Smooth muscle cell (in vitro differentiated cells): ENCODE results near the gene CLCN6. TPM values are rescaled to one million over a fixed set of nuclear protein-coding genes. Genes with fewer than 3 reads are reported as not detected.

Source experiments
- DNase-seq: peaks from one replicate; lab custom pipeline; 2025; ENCODE audit not compliant: unreplicated experiment; lab: John Stamatoyannopoulos, UW
- H2AFZ ChIP-seq: fragments of 200-600 bp; sonication (generic); 2 replicates; pipeline ENCODE4 v1.6.0; 2016; ENCODE audit warnings: antibody characterized with exemption, low read depth, mild to moderate bottlenecking
- H3F3A ChIP-seq: fragments of 200-600 bp; sonication (generic); 2 replicates; pipeline ENCODE4 v1.6.0; 2017; ENCODE audit warnings: antibody characterized with exemption, low read depth
- H3K27ac ChIP-seq: fragments of 200-600 bp; sonication (generic); 2 replicates; pipeline ENCODE4 v1.5.1; 2016; ENCODE audit warnings: low read depth, mild to moderate bottlenecking
- H3K27me3 ChIP-seq: fragments of 200-600 bp; sonication (generic); 2 replicates; pipeline ENCODE4 v1.6.1; 2016; ENCODE audit warnings: low read depth, mild to moderate bottlenecking
- H3K36me3 ChIP-seq: fragments of 200-600 bp; sonication (generic); 2 replicates; pipeline ENCODE4 v1.5.1; 2016; ENCODE audit warnings: low read depth
- H3K4me1 ChIP-seq: fragments of 200-600 bp; sonication (generic); 2 replicates; pipeline ENCODE4 v1.5.1; 2016; ENCODE audit warnings: low read depth
- H3K4me2 ChIP-seq: fragments of 200-600 bp; sonication (generic); 2 replicates; pipeline ENCODE4 v1.6.0; 2016; ENCODE audit warnings: mild to moderate bottlenecking
- H3K4me3 ChIP-seq: fragments of 200-600 bp; sonication (generic); 2 replicates; pipeline ENCODE4 v1.5.1; 2016; ENCODE audit warnings: mild to moderate bottlenecking
- H3K79me2 ChIP-seq: fragments of 200-600 bp; sonication (generic); 2 replicates; pipeline ENCODE4 v1.6.0; 2016; ENCODE audit warnings: low read depth, mild to moderate bottlenecking
- H3K9ac ChIP-seq: fragments of 200-600 bp; sonication (generic); 2 replicates; pipeline ENCODE4 v1.6.0; 2016; ENCODE audit warnings: low read depth
- H3K9me3 ChIP-seq: fragments of 200-600 bp; sonication (generic); replicated peaks from 2 replicates; pipeline ENCODE4 v1.5.1; 2016; ENCODE audit warnings: low read depth
- H4K20me1 ChIP-seq: fragments of 200-600 bp; sonication (generic); 2 replicates; pipeline ENCODE4 v1.6.0; 2016; ENCODE audit warnings: low read depth
- CTCF ChIP-seq: fragments of 200-600 bp; sonication (generic); IDR thresholded peaks from 2 replicates; pipeline ENCODE4 v1.5.1; 2017; ENCODE audit warnings: borderline replicate concordance, mild to moderate bottlenecking, antibody characterized with exemption; ENCODE audit not compliant: insufficient read depth, poor library complexity, severe bottlenecking
- WGBS: methylation state at CpG from one replicate; pipeline ENCODE4 v1.1.7; 2016; ENCODE audit warnings: low lambda C conversion rate; 5-methylcytosine and 5-hydroxymethylcytosine counted together
- polyA plus RNA-seq: library from polyadenylated mRNA; unstranded; fragments of >200 nt; fragmentation: Nextera tagmentation; extraction: Ambion mirVana; gene quantifications from 2 replicates; pipeline ENCODE4 v1.2.1, GENCODE V29; 2016
- total RNA-seq: library from RNA; depleted of rRNA; stranded (reverse); fragments of >200 nt; gene quantifications from 2 replicates; pipeline ENCODE4 v1.2.3, GENCODE V29; 2014

CLCN6 gene
- total and polyA plus RNA-seq, 2 experiments from 2014 or later, result 9.9 to 13.6 TPM

DNA sequence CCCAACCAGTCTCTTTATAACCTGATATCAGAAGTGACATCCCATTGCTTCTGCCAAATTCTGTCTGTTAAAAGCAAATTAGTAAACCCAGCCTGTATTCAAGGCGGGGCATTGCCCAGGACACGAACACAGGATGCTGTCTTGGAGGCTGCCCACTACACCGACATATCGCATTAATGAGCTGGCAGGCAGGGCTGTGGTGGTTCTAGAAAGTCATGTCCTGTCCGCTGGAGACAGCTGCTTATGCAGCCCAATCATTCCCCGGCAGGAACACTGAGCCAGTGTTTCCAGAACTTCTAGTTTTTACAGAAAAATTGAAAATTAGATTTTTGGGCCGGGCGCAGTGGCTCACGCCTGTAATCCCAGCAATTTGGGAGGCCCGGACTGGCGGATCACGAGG is 24.7 kb upstream of the CLCN6 start:
- Histone ChIP-seq H2AFZ (no peak overlapping the region), H4K20me1 (no peaks in the 10 kb centered on the region), H3K9ac (no peak overlapping the region), H3K79me2 (no peaks in the 10 kb centered on the region), H3F3A (no peaks in the 10 kb centered on the region), H3K27ac (no peak overlapping the region), H3K4me3 (no peak overlapping the region), H3K4me2 (no peak overlapping the region), H3K4me1 (peaks cover 3% of the 10 kb centered on the region), H3K36me3 (no peaks in the 10 kb centered on the region), H3K27me3 (no peaks in the 10 kb centered on the region), H3K9me3 (no peaks in the 10 kb centered on the region)
- TF ChIP-seq CTCF, result no peak
- WGBS, result 96% methylated on average over 12 of the region's 12 CpGs
- no peak for DNase-seq

- Histone ChIP-seq H3K4me3 (no peak overlapping the region), H3K4me2 (no peak overlapping the region), H3K9ac (no peak overlapping the region), H2AFZ (no peak overlapping the region), H3K9me3 (no peaks in the 10 kb centered on the region), H3K27me3 (no peaks in the 10 kb centered on the region), H3K79me2 (no peaks in the 10 kb centered on the region), H4K20me1 (no peaks in the 10 kb centered on the region), H3K36me3 (no peaks in the 10 kb centered on the region), H3K4me1 (peaks cover 8% of the 10 kb centered on the region), H3K27ac (no peak overlapping the region), H3F3A (no peaks in the 10 kb centered on the region)
- WGBS, result 84% methylated on average over 5 of the region's 6 CpGs
- DNase-seq, result no peak
- no peak for TF ChIP-seq CTCF
Observed at GRCh38 chr1:11782127-11782708, 23.8 kb upstream of the CLCN6 start.

- H3K4me2 ChIP-seq, result no peak overlapping the region
- TF ChIP-seq CTCF, result no peak
- H3K36me3 ChIP-seq, result no peaks in the 10 kb centered on the region
- DNase-seq, result no peak
- no peak overlapping the region for H3K27ac ChIP-seq
- H3K9me3 ChIP-seq, result no peaks in the 10 kb centered on the region
- H3F3A ChIP-seq, result no peaks in the 10 kb centered on the region
- H3K27me3 ChIP-seq, result no peaks in the 10 kb centered on the region
- H3K9ac ChIP-seq, result no peak overlapping the region
- WGBS, result 89% methylated on average over 6 of the region's 6 CpGs
- H2AFZ ChIP-seq, result no peak overlapping the region
- H3K4me1 ChIP-seq, result peaks cover 10% of the 10 kb centered on the region
- H3K4me3 ChIP-seq, result no peak overlapping the region
- H4K20me1 ChIP-seq, result no peaks in the 10 kb centered on the region
- no peaks in the 10 kb centered on the region for H3K79me2 ChIP-seq
Observed at GRCh38 chr1:11783556-11783955, 22.4 kb upstream of the CLCN6 start.
